Measurements from ENCODE around the gene HOXA5. TPM values are rescaled to one million over a fixed set of nuclear protein-coding genes. Genes with fewer than 3 reads are reported as not detected.
A peak's percentile ranks its signal among the peaks of the same experiment; 100 is the strongest.

The HOXA5 gene
- total and polyA plus RNA-seq, 11 donors, result 0.07 to 2.8 (median 0.36) TPM; not detected in 7

DNA sequence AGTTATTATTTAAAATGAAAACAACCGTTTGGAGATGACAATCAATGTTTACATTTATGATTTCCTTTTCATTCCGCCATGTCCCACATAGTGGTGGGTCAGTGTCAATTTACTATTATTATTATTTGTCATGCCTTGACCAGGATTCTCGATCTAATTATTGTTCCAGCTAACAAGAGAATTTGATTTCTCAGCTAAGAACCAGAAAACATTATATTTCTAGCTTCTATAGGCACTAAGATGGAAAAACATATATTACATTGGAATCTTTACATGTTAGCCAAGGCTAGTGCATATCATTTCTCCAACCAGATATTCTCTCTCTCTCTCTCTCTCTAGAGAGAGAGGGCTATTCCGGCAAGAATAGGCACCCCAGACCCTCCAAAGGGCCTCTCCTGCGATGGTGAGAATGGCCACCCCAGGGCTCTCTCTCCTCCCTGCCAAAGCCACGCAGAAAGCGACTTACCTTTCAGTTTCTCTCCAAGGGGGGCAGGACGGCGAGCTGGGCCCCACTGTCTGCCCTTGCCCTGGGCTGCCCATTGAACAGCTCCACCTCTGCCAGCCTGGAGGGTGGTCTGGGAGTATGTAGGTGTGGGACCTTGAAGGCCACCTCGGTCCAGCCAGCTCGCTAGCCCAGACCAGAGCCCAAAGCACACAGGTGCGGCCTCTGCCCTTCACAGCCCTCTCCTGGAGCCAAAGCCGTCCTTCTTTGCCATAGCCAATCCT is 6.5 kb upstream of the HOXA5 start:
- WGBS, 4 donors, result 27 to 51% (median 37%) methylated on average over 13 of the region's 13 CpGs
- Histone ChIP-seq H3K9me3 (no peaks in the 10 kb centered on the region), H3K27ac (peak overlapping the region in 1 of 12 donors; percentile 92), H3K36me3 (no peaks in the 10 kb centered on the region), H3K4me3 (peak overlapping the region in 2 of 12 donors; percentile 33 to 38), H3K4me1 (peaks cover under 1 to 56% (median 23%) of the 10 kb centered on the region in 12 donors), H3K27me3 (peaks cover 89 to 100% (median 99%) of the 10 kb centered on the region in 9 donors)
- TF ChIP-seq POLR2A (IDR thresholded peaks at IDR 0.05), result no peak
- TF ChIP-seq, protein P1, sequence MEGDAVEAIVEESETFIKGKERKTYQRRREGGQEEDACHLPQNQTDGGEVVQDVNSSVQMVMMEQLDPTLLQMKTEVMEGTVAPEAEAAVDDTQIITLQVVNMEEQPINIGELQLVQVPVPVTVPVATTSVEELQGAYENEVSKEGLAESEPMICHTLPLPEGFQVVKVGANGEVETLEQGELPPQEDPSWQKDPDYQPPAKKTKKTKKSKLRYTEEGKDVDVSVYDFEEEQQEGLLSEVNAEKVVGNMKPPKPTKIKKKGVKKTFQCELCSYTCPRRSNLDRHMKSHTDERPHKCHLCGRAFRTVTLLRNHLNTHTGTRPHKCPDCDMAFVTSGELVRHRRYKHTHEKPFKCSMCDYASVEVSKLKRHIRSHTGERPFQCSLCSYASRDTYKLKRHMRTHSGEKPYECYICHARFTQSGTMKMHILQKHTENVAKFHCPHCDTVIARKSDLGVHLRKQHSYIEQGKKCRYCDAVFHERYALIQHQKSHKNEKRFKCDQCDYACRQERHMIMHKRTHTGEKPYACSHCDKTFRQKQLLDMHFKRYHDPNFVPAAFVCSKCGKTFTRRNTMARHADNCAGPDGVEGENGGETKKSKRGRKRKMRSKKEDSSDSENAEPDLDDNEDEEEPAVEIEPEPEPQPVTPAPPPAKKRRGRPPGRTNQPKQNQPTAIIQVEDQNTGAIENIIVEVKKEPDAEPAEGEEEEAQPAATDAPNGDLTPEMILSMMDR (IDR thresholded peaks at IDR 0.05), result no peak
- DNase-seq, result peak in 2 of 5 donors; percentile 5 to 61
- intact Hi-C loops (cut with DNase I), result loop anchor here in 5 of 10 donors (10.0 kb wide), 3 partner anchors 1065 to 1285 kb away; no protein-coding TSS in a partner anchor
- no peak for ATAC-seq

DNA sequence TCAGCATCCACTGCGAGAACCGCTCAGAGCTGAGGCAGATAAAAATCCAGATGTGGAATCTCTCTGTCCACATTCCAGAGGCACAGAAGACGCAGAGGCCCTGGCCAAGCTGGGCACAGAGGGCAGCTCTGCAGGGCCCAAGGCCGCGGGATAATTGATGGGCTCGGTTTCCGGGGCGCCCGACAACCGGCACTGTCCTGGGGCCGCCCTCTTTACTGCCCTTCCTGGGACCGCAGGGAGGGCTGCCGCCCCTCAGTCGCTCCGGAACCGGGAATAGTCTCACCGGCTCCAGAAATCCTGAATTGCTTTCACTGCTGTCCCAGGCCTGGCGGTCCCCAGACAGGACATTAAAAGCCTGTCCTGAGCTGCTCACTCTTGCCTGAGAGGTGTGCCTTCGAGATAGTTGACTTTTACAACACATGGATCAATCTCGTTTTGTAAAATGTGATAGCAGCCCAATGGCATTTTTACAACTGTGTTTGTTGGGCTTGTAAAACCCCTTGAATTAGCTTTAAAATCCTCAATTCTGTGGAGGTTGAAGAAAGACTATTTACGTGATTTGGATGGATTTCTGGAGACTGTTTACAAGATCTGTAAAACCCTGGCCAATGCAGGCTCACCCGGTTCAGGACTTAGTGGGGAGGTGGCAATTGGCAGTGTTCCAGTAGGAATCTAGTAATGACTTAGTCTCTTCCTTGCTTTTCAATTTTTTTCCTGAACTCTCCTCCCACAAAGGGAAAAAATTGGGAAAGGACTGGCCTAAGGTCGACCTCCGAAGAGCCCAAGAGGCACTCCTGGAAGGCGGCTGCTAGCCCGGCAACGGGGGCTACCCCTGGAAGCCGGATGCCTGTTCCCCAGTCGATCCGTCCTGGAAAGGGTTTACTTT is 5.5 kb upstream of the HOXA5 start:
- intact Hi-C loops (cut with DNase I), result no loop called here
- DNase-seq, result peak in 1 of 5 donors; percentile 37
- no peak overlapping the region for H3K4me3 ChIP-seq
- H3K9me3 ChIP-seq, result no peaks in the 10 kb centered on the region
- H3K27ac ChIP-seq, result peak overlapping the region in 1 of 12 donors; percentile 76
- no peaks in the 10 kb centered on the region for H3K36me3 ChIP-seq
- peaks cover 0 to 56% (median 20%) of the 10 kb centered on the region in 12 donors for H3K4me1 ChIP-seq
- ATAC-seq, result no peak
- no peak for TF ChIP-seq POLR2A (IDR thresholded peaks at IDR 0.05)
- TF ChIP-seq, protein P1 (IDR thresholded peaks at IDR 0.05), result no peak
- WGBS, 4 donors, result 15 to 40% (median 31%) methylated on average over 28 to 30 of the region's 30 CpGs
- peaks cover 88 to 100% (median 99%) of the 10 kb centered on the region in 9 donors for H3K27me3 ChIP-seq

DNA sequence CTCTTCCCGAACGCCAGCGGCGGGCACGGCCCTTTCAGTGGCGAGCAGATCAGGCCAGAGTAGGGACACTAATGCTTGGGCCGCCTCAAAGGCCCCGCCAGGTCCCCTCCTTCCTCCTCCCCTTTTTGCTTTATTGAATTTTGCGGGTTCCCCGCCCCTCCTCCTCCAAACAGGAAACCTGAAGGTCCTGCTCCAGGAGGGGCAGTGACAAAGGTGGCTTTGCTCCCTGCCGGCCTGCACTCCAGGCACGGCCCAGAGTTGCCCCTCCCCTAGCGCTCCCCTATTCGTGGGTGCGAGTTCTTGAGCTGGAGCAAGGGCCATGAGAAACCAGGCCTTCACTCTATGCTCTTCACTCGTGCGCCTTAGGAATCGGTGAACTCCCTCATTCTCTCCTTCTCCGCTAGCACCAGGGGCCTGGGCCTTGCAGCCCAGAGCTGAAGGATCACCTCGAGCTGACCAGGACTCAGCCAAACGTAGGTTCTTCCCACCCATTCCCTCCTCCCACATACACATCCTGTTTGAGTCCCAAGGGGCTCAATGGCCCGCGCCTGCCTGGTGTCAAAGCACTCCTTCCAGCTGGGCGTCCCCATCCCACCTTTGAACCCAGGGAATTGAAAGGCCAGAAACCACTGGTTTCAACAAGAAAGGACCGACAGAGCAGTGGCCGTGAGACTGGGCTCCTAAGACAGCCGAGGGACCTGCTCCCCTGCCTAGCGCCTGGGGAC is 4.7 kb upstream of the HOXA5 start:
- Histone ChIP-seq H3K27me3 (peaks cover 88 to 100% (median 99%) of the 10 kb centered on the region in 9 donors), H3K4me3 (peak overlapping the region in 10 of 12 donors; percentile 17 to 48 (median 30)), H3K9me3 (no peaks in the 10 kb centered on the region), H3K27ac (peak overlapping the region in 1 of 12 donors; percentile 76), H3K4me1 (peaks cover 0 to 64% (median 20%) of the 10 kb centered on the region in 12 donors), H3K36me3 (no peaks in the 10 kb centered on the region)
- intact Hi-C loops (cut with DNase I), result no loop called here
- TF ChIP-seq, protein P1 (IDR thresholded peaks at IDR 0.05), result no peak
- TF ChIP-seq POLR2A (IDR thresholded peaks at IDR 0.05), result no peak
- ATAC-seq (no peak), DNase-seq (peak in 1 of 5 donors; percentile 51)
- 7 to 17% (median 12%) methylated on average over 20 to 28 of the region's 28 CpGs for WGBS, 4 donors

All from heart left ventricle (tissue), 16 donors.